ENCODE results near the gene SNRNP25. TPM values are rescaled to one million over a fixed set of nuclear protein-coding genes. Genes with fewer than 3 reads are reported as not detected.
"Not testable (repeated sequence)": the region's sequence is repeated elsewhere in the genome, so short reads cannot be mapped to it uniquely, and the experiment has no call there.

The SNRNP25 gene
- total RNA-seq, 1 donor from 2014 or later: 28.6 TPM

- H3K27me3 Mint-ChIP-seq (ENCODE audit: unreplicated experiment): no peaks in the 10 kb centered on the region
- no peaks in the 10 kb centered on the region for H3K9me3 Mint-ChIP-seq (ENCODE audit: unreplicated experiment)
- no peaks in the 10 kb centered on the region for H3K4me1 Mint-ChIP-seq (ENCODE audit: unreplicated experiment)
- no peak overlapping the region for H3K4me3 Mint-ChIP-seq (ENCODE audit: unreplicated experiment)
- H3K27ac Mint-ChIP-seq (ENCODE audit: unreplicated experiment): no peak overlapping the region
- peaks cover 24% of the 10 kb centered on the region for H3K36me3 Mint-ChIP-seq (ENCODE audit: unreplicated experiment)
- no peak for DNase-seq (ENCODE audit: extremely low spot score, unreplicated experiment)
- no peak for TF ChIP-seq CTCF (IDR thresholded peaks at IDR 0.05)
Measured at GRCh38 chr16:42069-42457, 11.6 kb upstream of the SNRNP25 start.

- TF ChIP-seq CTCF (IDR thresholded peaks at IDR 0.05): no peak
- Mint-ChIP-seq H3K27me3 (ENCODE audit: unreplicated experiment) (no peaks in the 10 kb centered on the region), H3K4me3 (ENCODE audit: unreplicated experiment) (no peak overlapping the region), H3K4me1 (ENCODE audit: unreplicated experiment) (no peaks in the 10 kb centered on the region), H3K36me3 (ENCODE audit: unreplicated experiment) (peaks cover 29% of the 10 kb centered on the region), H3K27ac (ENCODE audit: unreplicated experiment) (no peak overlapping the region), H3K9me3 (ENCODE audit: unreplicated experiment) (no peaks in the 10 kb centered on the region)
- DNase-seq (ENCODE audit: extremely low spot score, unreplicated experiment): no peak
Measured at GRCh38 chr16:42691-43090, 10.9 kb upstream of the SNRNP25 start.

- H3K4me1 Mint-ChIP-seq (ENCODE audit: unreplicated experiment): no peaks in the 10 kb centered on the region
Measured at GRCh38 chr16:43294-43693, 10.3 kb upstream of the SNRNP25 start.

GRCh38 chr16:44655-45054 lies 9.0 kb upstream of the SNRNP25 start:
- Mint-ChIP-seq H3K36me3 (ENCODE audit: unreplicated experiment) (peaks cover 29% of the 10 kb centered on the region), H3K9me3 (ENCODE audit: unreplicated experiment) (no peaks in the 10 kb centered on the region), H3K27ac (ENCODE audit: unreplicated experiment) (no peak overlapping the region), H3K4me1 (ENCODE audit: unreplicated experiment) (no peaks in the 10 kb centered on the region), H3K4me3 (ENCODE audit: unreplicated experiment) (no peak overlapping the region), H3K27me3 (ENCODE audit: unreplicated experiment) (no peaks in the 10 kb centered on the region)
- no peak for DNase-seq (ENCODE audit: extremely low spot score, unreplicated experiment)
- no peak for TF ChIP-seq CTCF (IDR thresholded peaks at IDR 0.05)

More at GRCh38 chr16:43294-43693, 10.3 kb upstream of the SNRNP25 start:
- Mint-ChIP-seq H3K27me3 (ENCODE audit: unreplicated experiment) (no peaks in the 10 kb centered on the region), H3K4me3 (ENCODE audit: unreplicated experiment) (no peak overlapping the region), H3K27ac (ENCODE audit: unreplicated experiment) (no peak overlapping the region), H3K36me3 (ENCODE audit: unreplicated experiment) (peaks cover 29% of the 10 kb centered on the region), H3K9me3 (ENCODE audit: unreplicated experiment) (no peaks in the 10 kb centered on the region)
- no peak for TF ChIP-seq CTCF (IDR thresholded peaks at IDR 0.05)
- no peak for DNase-seq (ENCODE audit: extremely low spot score, unreplicated experiment)

- Mint-ChIP-seq H3K36me3 (ENCODE audit: unreplicated experiment) (peaks cover 31% of the 10 kb centered on the region), H3K27ac (ENCODE audit: unreplicated experiment) (no peak overlapping the region), H3K9me3 (ENCODE audit: unreplicated experiment) (no peaks in the 10 kb centered on the region), H3K4me1 (ENCODE audit: unreplicated experiment) (no peaks in the 10 kb centered on the region), H3K4me3 (ENCODE audit: unreplicated experiment) (no peak overlapping the region), H3K27me3 (ENCODE audit: unreplicated experiment) (no peaks in the 10 kb centered on the region)
- TF ChIP-seq CTCF (IDR thresholded peaks at IDR 0.05): no peak
- no peak for DNase-seq (ENCODE audit: extremely low spot score, unreplicated experiment)
Measured at GRCh38 chr16:45454-45853, 8.2 kb upstream of the SNRNP25 start.

GRCh38 chr16:46510-46909 lies 7.1 kb upstream of the SNRNP25 start:
- peaks cover 31% of the 10 kb centered on the region for H3K36me3 Mint-ChIP-seq (ENCODE audit: unreplicated experiment)
- H3K4me1 Mint-ChIP-seq (ENCODE audit: unreplicated experiment); H3K4me3 Mint-ChIP-seq (ENCODE audit: unreplicated experiment): not testable (repeated sequence)

More at GRCh38 chr16:46510-46909, 7.1 kb upstream of the SNRNP25 start:
- H3K27ac Mint-ChIP-seq (ENCODE audit: unreplicated experiment); DNase-seq (ENCODE audit: extremely low spot score, unreplicated experiment); H3K27me3 Mint-ChIP-seq (ENCODE audit: unreplicated experiment); H3K9me3 Mint-ChIP-seq (ENCODE audit: unreplicated experiment): not testable (repeated sequence)

Data from osteocyte (in vitro differentiated cells).